ENCODE data around the gene BUD13. TPM values are rescaled to one million over a fixed set of nuclear protein-coding genes. Genes with fewer than 3 reads are reported as not detected.

Gene BUD13
- total and polyA plus RNA-seq, 2 experiments from 2014 or later: 17.0 to 24.8 TPM

- Mint-ChIP-seq H3K27me3 (ENCODE audit: insufficient read depth, low read depth, poor library complexity) (peaks cover 4% of the 10 kb centered on the region), H3K4me1 (peaks cover 20% of the 10 kb centered on the region), H3K27ac (peak overlapping the region; percentile 92; the same call in 1 of the 2 replicates), H3K9me3 (no peaks in the 10 kb centered on the region), H3K4me3 (peak overlapping the region; percentile 94), H3K36me3 (ENCODE audit: low read depth) (peaks cover 36% of the 10 kb centered on the region)
- TF ChIP-seq, protein P1, sequence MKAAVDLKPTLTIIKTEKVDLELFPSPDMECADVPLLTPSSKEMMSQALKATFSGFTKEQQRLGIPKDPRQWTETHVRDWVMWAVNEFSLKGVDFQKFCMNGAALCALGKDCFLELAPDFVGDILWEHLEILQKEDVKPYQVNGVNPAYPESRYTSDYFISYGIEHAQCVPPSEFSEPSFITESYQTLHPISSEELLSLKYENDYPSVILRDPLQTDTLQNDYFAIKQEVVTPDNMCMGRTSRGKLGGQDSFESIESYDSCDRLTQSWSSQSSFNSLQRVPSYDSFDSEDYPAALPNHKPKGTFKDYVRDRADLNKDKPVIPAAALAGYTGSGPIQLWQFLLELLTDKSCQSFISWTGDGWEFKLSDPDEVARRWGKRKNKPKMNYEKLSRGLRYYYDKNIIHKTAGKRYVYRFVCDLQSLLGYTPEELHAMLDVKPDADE (IDR thresholded peaks at IDR 0.05): no peak
- TF ChIP-seq CREB1 (CRISPR knock-in tag; IDR thresholded peaks at IDR 0.05; ENCODE audit: low read depth) (no peak), POLR2AphosphoS5 (IDR thresholded peaks at IDR 0.05; ENCODE audit: low read depth) (no peak)
- TF ChIP-seq, protein P2, sequence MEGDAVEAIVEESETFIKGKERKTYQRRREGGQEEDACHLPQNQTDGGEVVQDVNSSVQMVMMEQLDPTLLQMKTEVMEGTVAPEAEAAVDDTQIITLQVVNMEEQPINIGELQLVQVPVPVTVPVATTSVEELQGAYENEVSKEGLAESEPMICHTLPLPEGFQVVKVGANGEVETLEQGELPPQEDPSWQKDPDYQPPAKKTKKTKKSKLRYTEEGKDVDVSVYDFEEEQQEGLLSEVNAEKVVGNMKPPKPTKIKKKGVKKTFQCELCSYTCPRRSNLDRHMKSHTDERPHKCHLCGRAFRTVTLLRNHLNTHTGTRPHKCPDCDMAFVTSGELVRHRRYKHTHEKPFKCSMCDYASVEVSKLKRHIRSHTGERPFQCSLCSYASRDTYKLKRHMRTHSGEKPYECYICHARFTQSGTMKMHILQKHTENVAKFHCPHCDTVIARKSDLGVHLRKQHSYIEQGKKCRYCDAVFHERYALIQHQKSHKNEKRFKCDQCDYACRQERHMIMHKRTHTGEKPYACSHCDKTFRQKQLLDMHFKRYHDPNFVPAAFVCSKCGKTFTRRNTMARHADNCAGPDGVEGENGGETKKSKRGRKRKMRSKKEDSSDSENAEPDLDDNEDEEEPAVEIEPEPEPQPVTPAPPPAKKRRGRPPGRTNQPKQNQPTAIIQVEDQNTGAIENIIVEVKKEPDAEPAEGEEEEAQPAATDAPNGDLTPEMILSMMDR (conservative IDR thresholded peaks at IDR 0.05; ENCODE audit: low read depth in 2 of 2): no peak
- DNase-seq (ENCODE audit: low spot score) (no peak), ATAC-seq (no peak)
- H3K27me3 ChIP-seq (ENCODE audit: insufficient read depth): no peaks in the 10 kb centered on the region
- H3K79me2 ChIP-seq (replicated peaks; ENCODE audit: insufficient read depth): peaks cover 37% of the 10 kb centered on the region
- no peak overlapping the region for H2AFZ ChIP-seq
- H3K27ac ChIP-seq (ENCODE audit: low read depth): peak overlapping the region; percentile 82
- H3K4me3 ChIP-seq: peak overlapping the region; percentile 76
- H3K9me2 ChIP-seq (ENCODE audit: insufficient read depth): no peaks in the 10 kb centered on the region
- H3K36me3 ChIP-seq (ENCODE audit: insufficient read depth): peaks cover 6% of the 10 kb centered on the region; the same call in 1 of the 2 replicates
- H3F3A ChIP-seq (replicated peaks; ENCODE audit: low read depth): 0 out of 2 replicates have a peak, but pooled peaks cover 5% of the 10 kb centered on the region
- H4K20me1 ChIP-seq (replicated peaks; ENCODE audit: insufficient read depth): no peaks in the 10 kb centered on the region
- H3K4me1 ChIP-seq (ENCODE audit: insufficient read depth): peaks cover 20% of the 10 kb centered on the region
- H3K4me2 ChIP-seq: peak overlapping the region; percentile 76
Observed at GRCh38 chr11:116771935-116772334, 852 bp downstream of the BUD13 start.

- Histone ChIP-seq H3K79me2 (replicated peaks; ENCODE audit: insufficient read depth) (peaks cover 20% of the 10 kb centered on the region; the same call in 1 of the 2 replicates), H2AFZ (no peak overlapping the region), H3K4me2 (no peak overlapping the region), H3K9me2 (ENCODE audit: insufficient read depth) (no peaks in the 10 kb centered on the region), H3K27ac (ENCODE audit: low read depth) (no peak overlapping the region), H3K4me1 (ENCODE audit: insufficient read depth) (no peaks in the 10 kb centered on the region), H3K36me3 (ENCODE audit: insufficient read depth) (peaks cover 56% of the 10 kb centered on the region), H3K4me3 (no peak overlapping the region), H3K27me3 (ENCODE audit: insufficient read depth) (no peaks in the 10 kb centered on the region), H4K20me1 (replicated peaks; ENCODE audit: insufficient read depth) (peaks cover 4% of the 10 kb centered on the region), H3F3A (replicated peaks; ENCODE audit: low read depth) (no peaks in the 10 kb centered on the region)
- H3K27me3 Mint-ChIP-seq (ENCODE audit: insufficient read depth, low read depth, poor library complexity): no peaks in the 10 kb centered on the region
- ATAC-seq (no peak), DNase-seq (ENCODE audit: low spot score) (no peak)
- peaks cover 57% of the 10 kb centered on the region for H3K36me3 Mint-ChIP-seq (ENCODE audit: low read depth)
- no peaks in the 10 kb centered on the region for H3K4me1 Mint-ChIP-seq
- no peaks in the 10 kb centered on the region for H3K9me3 Mint-ChIP-seq
- no peak overlapping the region for H3K4me3 Mint-ChIP-seq
- no peak overlapping the region for H3K27ac Mint-ChIP-seq
- TF ChIP-seq JUNB (IDR thresholded peaks at IDR 0.05; ENCODE audit: unreplicated experiment): no peak
- no peak for TF ChIP-seq ZNF114 (CRISPR knock-in tag; IDR thresholded peaks at IDR 0.05)
- TF ChIP-seq, protein P2 (conservative IDR thresholded peaks at IDR 0.05; ENCODE audit: low read depth in 2 of 2): no peak
- TF ChIP-seq, protein P1 (IDR thresholded peaks at IDR 0.05): no peak
- TF ChIP-seq ZNF331 (CRISPR knock-in tag; IDR thresholded peaks at IDR 0.05; ENCODE audit: low read depth): no peak
- TF ChIP-seq, protein P3, sequence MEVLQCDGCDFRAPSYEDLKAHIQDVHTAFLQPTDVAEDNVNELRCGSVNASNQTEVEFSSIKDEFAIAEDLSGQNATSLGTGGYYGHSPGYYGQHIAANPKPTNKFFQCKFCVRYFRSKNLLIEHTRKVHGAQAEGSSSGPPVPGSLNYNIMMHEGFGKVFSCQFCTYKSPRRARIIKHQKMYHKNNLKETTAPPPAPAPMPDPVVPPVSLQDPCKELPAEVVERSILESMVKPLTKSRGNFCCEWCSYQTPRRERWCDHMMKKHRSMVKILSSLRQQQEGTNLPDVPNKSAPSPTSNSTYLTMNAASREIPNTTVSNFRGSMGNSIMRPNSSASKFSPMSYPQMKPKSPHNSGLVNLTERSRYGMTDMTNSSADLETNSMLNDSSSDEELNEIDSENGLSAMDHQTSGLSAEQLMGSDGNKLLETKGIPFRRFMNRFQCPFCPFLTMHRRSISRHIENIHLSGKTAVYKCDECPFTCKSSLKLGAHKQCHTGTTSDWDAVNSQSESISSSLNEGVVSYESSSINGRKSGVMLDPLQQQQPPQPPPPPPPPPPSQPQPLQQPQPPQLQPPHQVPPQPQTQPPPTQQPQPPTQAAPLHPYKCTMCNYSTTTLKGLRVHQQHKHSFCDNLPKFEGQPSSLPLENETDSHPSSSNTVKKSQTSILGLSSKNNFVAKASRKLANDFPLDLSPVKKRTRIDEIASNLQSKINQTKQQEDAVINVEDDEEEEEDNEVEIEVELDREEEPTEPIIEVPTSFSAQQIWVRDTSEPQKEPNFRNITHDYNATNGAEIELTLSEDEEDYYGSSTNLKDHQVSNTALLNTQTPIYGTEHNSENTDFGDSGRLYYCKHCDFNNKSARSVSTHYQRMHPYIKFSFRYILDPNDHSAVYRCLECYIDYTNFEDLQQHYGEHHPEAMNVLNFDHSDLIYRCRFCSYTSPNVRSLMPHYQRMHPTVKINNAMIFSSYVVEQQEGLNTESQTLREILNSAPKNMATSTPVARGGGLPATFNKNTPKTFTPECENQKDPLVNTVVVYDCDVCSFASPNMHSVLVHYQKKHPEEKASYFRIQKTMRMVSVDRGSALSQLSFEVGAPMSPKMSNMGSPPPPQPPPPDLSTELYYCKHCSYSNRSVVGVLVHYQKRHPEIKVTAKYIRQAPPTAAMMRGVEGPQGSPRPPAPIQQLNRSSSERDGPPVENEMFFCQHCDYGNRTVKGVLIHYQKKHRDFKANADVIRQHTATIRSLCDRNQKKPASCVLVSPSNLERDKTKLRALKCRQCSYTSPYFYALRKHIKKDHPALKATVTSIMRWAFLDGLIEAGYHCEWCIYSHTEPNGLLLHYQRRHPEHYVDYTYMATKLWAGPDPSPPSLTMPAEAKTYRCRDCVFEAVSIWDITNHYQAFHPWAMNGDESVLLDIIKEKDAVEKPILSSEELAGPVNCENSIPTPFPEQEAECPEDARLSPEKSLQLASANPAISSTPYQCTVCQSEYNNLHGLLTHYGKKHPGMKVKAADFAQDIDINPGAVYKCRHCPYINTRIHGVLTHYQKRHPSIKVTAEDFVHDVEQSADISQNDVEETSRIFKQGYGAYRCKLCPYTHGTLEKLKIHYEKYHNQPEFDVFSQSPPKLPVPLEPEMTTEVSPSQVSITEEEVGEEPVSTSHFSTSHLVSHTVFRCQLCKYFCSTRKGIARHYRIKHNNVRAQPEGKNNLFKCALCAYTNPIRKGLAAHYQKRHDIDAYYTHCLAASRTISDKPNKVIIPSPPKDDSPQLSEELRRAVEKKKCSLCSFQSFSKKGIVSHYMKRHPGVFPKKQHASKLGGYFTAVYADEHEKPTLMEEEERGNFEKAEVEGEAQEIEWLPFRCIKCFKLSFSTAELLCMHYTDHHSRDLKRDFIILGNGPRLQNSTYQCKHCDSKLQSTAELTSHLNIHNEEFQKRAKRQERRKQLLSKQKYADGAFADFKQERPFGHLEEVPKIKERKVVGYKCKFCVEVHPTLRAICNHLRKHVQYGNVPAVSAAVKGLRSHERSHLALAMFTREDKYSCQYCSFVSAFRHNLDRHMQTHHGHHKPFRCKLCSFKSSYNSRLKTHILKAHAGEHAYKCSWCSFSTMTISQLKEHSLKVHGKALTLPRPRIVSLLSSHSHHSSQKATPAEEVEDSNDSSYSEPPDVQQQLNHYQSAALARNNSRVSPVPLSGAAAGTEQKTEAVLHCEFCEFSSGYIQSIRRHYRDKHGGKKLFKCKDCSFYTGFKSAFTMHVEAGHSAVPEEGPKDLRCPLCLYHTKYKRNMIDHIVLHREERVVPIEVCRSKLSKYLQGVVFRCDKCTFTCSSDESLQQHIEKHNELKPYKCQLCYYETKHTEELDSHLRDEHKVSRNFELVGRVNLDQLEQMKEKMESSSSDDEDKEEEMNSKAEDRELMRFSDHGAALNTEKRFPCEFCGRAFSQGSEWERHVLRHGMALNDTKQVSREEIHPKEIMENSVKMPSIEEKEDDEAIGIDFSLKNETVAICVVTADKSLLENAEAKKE (CRISPR knock-in tag; IDR thresholded peaks at IDR 0.05): no peak
- TF ChIP-seq STAT1 (IDR thresholded peaks at IDR 0.05; ENCODE audit: unreplicated experiment): no peak
Observed at GRCh38 chr11:116762132-116762531, 10.7 kb downstream of the BUD13 start.
